Hepatocyte (in vitro differentiated cells): ENCODE results near the gene SAP130.

Experiments
- EZH2 ChIP-seq: fragments of 200-600 bp; sonication (generic); IDR thresholded peaks from 2 replicates; pipeline ENCODE4 v1.6.1; 2016; ENCODE audit warnings: antibody characterized with exemption, mild to moderate bottlenecking, borderline replicate concordance
- TF ChIP-seq, protein P1 (sequence below): fragments of 200-600 bp; sonication (generic); IDR thresholded peaks from 2 replicates; pipeline ENCODE4 v1.5.1; 2016; ENCODE audit warnings: antibody characterized with exemption, mild to moderate bottlenecking; ENCODE audit not compliant: poor library complexity

DNA sequence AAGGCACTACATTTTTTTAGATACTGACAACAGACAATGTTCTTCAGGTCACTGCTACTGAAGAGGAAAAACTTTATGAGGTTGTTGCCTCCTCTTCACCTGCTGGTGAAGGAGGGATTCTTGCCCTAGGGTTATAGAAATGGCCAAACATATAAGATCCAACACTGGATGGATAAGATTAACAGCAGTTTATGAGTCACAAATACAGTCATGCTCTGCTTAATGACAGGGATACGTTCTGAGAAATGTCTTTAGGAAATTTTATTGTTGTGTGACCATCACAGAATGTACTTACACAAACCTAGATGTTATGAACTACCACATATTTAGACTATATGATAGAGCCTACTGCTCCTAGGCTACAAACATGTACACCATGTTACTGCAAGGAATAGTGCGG is 84.7 kb downstream of the SAP130 start:
- TF ChIP-seq, protein P1, sequence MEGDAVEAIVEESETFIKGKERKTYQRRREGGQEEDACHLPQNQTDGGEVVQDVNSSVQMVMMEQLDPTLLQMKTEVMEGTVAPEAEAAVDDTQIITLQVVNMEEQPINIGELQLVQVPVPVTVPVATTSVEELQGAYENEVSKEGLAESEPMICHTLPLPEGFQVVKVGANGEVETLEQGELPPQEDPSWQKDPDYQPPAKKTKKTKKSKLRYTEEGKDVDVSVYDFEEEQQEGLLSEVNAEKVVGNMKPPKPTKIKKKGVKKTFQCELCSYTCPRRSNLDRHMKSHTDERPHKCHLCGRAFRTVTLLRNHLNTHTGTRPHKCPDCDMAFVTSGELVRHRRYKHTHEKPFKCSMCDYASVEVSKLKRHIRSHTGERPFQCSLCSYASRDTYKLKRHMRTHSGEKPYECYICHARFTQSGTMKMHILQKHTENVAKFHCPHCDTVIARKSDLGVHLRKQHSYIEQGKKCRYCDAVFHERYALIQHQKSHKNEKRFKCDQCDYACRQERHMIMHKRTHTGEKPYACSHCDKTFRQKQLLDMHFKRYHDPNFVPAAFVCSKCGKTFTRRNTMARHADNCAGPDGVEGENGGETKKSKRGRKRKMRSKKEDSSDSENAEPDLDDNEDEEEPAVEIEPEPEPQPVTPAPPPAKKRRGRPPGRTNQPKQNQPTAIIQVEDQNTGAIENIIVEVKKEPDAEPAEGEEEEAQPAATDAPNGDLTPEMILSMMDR = no peak
- no peak for TF ChIP-seq EZH2
